GM23338 (cell line): ENCODE results near the gene STK36. TPM values are rescaled to one million over a fixed set of nuclear protein-coding genes. Genes with fewer than 3 reads are reported as not detected.

ENCODE experiments used
- ATAC-seq: fragments of 200-7000 bp; cut with Tn5 transposase; 3 replicates; pipeline ENCODE4 v1.9.1; 2020
- DNase-seq: peaks from one replicate; pipeline ENCODE4 v3.0.0-alpha.2; 2015; ENCODE audit warnings: low spot score
- H2AFZ ChIP-seq: fragments of 200-600 bp; sonication (generic); 2 replicates; pipeline ENCODE4 v1.8.0; 2016; ENCODE audit warnings: antibody characterized with exemption, mild to moderate bottlenecking, moderate library complexity
- H3F3A ChIP-seq: fragments of 200-600 bp; sonication (generic); replicated peaks from 2 replicates; pipeline ENCODE4 v1.8.0; 2017; ENCODE audit warnings: antibody characterized with exemption, mixed run types, low read depth
- H3K27ac ChIP-seq: fragments of 200-600 bp; sonication (generic); 2 replicates; pipeline ENCODE4 v1.6.1; 2016; ENCODE audit warnings: low read depth
- H3K27me3 ChIP-seq: fragments of 200-600 bp; sonication (generic); 2 replicates; pipeline ENCODE4 v1.8.0; 2016; ENCODE audit warnings: mild to moderate bottlenecking, mixed run types, moderate library complexity; ENCODE audit not compliant: insufficient read depth
- H3K36me3 ChIP-seq: fragments of 200-600 bp; sonication (generic); 2 replicates; pipeline ENCODE4 v1.8.0; 2016; ENCODE audit warnings: mild to moderate bottlenecking; ENCODE audit not compliant: insufficient read depth
- H3K4me1 ChIP-seq: fragments of 200-600 bp; sonication (generic); 2 replicates; pipeline ENCODE4 v1.8.0; 2016; ENCODE audit warnings: mild to moderate bottlenecking, moderate library complexity; ENCODE audit not compliant: insufficient read depth
- H3K4me2 ChIP-seq: fragments of 200-600 bp; sonication (generic); 2 replicates; pipeline ENCODE4 v1.7.1; 2017; ENCODE audit warnings: mixed run types
- H3K4me3 ChIP-seq: fragments of 200-600 bp; sonication (generic); 2 replicates; pipeline ENCODE4 v1.6.1; 2016; ENCODE audit warnings: mixed run types
- H3K79me2 ChIP-seq: fragments of 200-600 bp; sonication (generic); replicated peaks from 2 replicates; pipeline ENCODE4 v1.8.0; 2017; ENCODE audit warnings: mild to moderate bottlenecking; ENCODE audit not compliant: insufficient read depth
- H3K9me2 ChIP-seq: fragments of 200-600 bp; sonication (generic); 2 replicates; pipeline ENCODE4 v1.8.0; 2017; ENCODE audit not compliant: insufficient read depth
- H4K20me1 ChIP-seq: fragments of 200-600 bp; sonication (generic); replicated peaks from 2 replicates; pipeline ENCODE4 v1.8.0; 2017; ENCODE audit warnings: mild to moderate bottlenecking; ENCODE audit not compliant: insufficient read depth
- H3K27ac Mint-ChIP-seq: 2 replicates; pipeline ENCODE4 v1.8.0; 2020; ENCODE audit warnings: inconsistent platforms, mild to moderate bottlenecking, moderate library complexity, mixed read lengths
- H3K27me3 Mint-ChIP-seq: 3 replicates; pipeline ENCODE4 v1.8.0; 2022; ENCODE audit warnings: low read depth, mild to moderate bottlenecking, moderate library complexity, mixed read lengths, inconsistent platforms; ENCODE audit not compliant: insufficient read depth, poor library complexity
- H3K36me3 Mint-ChIP-seq: 3 replicates; pipeline ENCODE4 v1.8.0; 2021; ENCODE audit warnings: low read depth, mild to moderate bottlenecking, inconsistent platforms, moderate library complexity, mixed read lengths
- H3K4me1 Mint-ChIP-seq: 3 replicates; pipeline ENCODE4 v1.8.0; 2020; ENCODE audit warnings: mild to moderate bottlenecking, inconsistent platforms, mixed read lengths
- H3K4me3 Mint-ChIP-seq: 3 replicates; pipeline ENCODE4 v1.8.0; 2021; ENCODE audit warnings: moderate library complexity, mild to moderate bottlenecking, inconsistent platforms, mixed read lengths
- H3K9me3 Mint-ChIP-seq: 3 replicates; pipeline ENCODE4 v1.8.0; 2020; ENCODE audit warnings: moderate library complexity, mild to moderate bottlenecking, inconsistent platforms, mixed read lengths
- CREB1 ChIP-seq: fragments of 250-450 bp; sonication (Bioruptor Pico); IDR thresholded peaks from 2 replicates; pipeline ENCODE4 v1.5.0; 2020; ENCODE audit warnings: low read depth, mild to moderate bottlenecking, moderate library complexity
- ETS1 ChIP-seq: IDR thresholded peaks from 2 replicates; pipeline ENCODE4 v1.6.1; 2016; ENCODE audit warnings: antibody characterized with exemption
- EZH2 ChIP-seq: fragments of 200-600 bp; sonication (generic); IDR thresholded peaks from one replicate; pipeline ENCODE4 v1.8.0; 2017; ENCODE audit warnings: antibody characterized with exemption, mild to moderate bottlenecking, low read depth; ENCODE audit not compliant: unreplicated experiment
- JUNB ChIP-seq: IDR thresholded peaks from one replicate; pipeline ENCODE4 v1.6.1; 2016; ENCODE audit warnings: antibody characterized with exemption; ENCODE audit not compliant: unreplicated experiment
- NANOG ChIP-seq: IDR thresholded peaks from 2 replicates; pipeline ENCODE4 v1.6.1; 2016; ENCODE audit warnings: antibody characterized with exemption, borderline replicate concordance
- POLR2AphosphoS5 ChIP-seq: IDR thresholded peaks from 2 replicates; pipeline ENCODE4 v1.6.1; 2016; ENCODE audit warnings: antibody characterized with exemption, low read depth
- REST ChIP-seq: IDR thresholded peaks from one replicate; pipeline ENCODE4 v1.6.1; 2018; ENCODE audit warnings: antibody characterized with exemption; ENCODE audit not compliant: unreplicated experiment
- STAT1 ChIP-seq: IDR thresholded peaks from one replicate; pipeline ENCODE4 v1.6.1; 2016; ENCODE audit warnings: antibody characterized with exemption; ENCODE audit not compliant: unreplicated experiment
- ZNF114 ChIP-seq: fragments of 250-450 bp; sonication (Bioruptor Pico); IDR thresholded peaks from 2 replicates; pipeline ENCODE4 v1.5.0; 2020; ENCODE audit warnings: mild to moderate bottlenecking, moderate library complexity
- ZNF331 ChIP-seq: fragments of 250-450 bp; sonication (Bioruptor Pico); IDR thresholded peaks from 2 replicates; pipeline ENCODE4 v1.5.0; 2020; ENCODE audit warnings: low read depth, mild to moderate bottlenecking, moderate library complexity
- ZNF462 ChIP-seq: fragments of 250-450 bp; sonication (Bioruptor Pico); IDR thresholded peaks from 2 replicates; pipeline ENCODE4 v1.5.0; 2020; ENCODE audit warnings: mild to moderate bottlenecking, moderate library complexity
- polyA plus RNA-seq: library from polyadenylated mRNA; unstranded; fragments of >200 nt; fragmentation: Nextera tagmentation; extraction: Ambion mirVana; gene quantifications from 2 replicates; pipeline ENCODE4 v1.2.1, GENCODE V29; 2016
- total RNA-seq: library from RNA; depleted of rRNA; stranded (reverse); fragments of >200 nt; shearing (Covaris generic); gene quantifications from 2 replicates; pipeline ENCODE4 v1.2.3, GENCODE V29; 2014

Gene STK36
- total and polyA plus RNA-seq, 2 experiments from 2014 or later: 21.2 to 26.3 TPM

GRCh38 chr2:218642121-218642656 is 29.7 kb upstream of the STK36 start:
- H3K36me3 Mint-ChIP-seq: peaks cover 78% of the 10 kb centered on the region
- no peak overlapping the region for H3K4me3 ChIP-seq
- H3K4me1 ChIP-seq: no peaks in the 10 kb centered on the region
- H3K27ac ChIP-seq: no peak overlapping the region
- peaks cover 25% of the 10 kb centered on the region; the same call in 1 of the 2 replicates for H3K36me3 ChIP-seq
- H4K20me1 ChIP-seq: peaks cover 10% of the 10 kb centered on the region
- H3K27me3 ChIP-seq: no peaks in the 10 kb centered on the region
- no peak for DNase-seq
- TF ChIP-seq NANOG (no peak), ZNF331 (CRISPR knock-in tag) (no peak), CREB1 (CRISPR knock-in tag) (no peak), STAT1 (no peak), EZH2 (no peak), ZNF462 (CRISPR knock-in tag) (no peak), JUNB (no peak), REST (no peak), POLR2AphosphoS5 (no peak), ETS1 (no peak), ZNF114 (CRISPR knock-in tag) (no peak)
- no peaks in the 10 kb centered on the region for H3K79me2 ChIP-seq
- no peak for ATAC-seq
- H3K27me3 Mint-ChIP-seq: peaks cover 3% of the 10 kb centered on the region
- no peak overlapping the region for H3K4me2 ChIP-seq
- no peaks in the 10 kb centered on the region for H3K4me1 Mint-ChIP-seq
- H3K27ac Mint-ChIP-seq: no peak overlapping the region
- no peak overlapping the region for H2AFZ ChIP-seq
- no peaks in the 10 kb centered on the region for H3K9me2 ChIP-seq
- H3K9me3 Mint-ChIP-seq: no peaks in the 10 kb centered on the region
- no peaks in the 10 kb centered on the region for H3F3A ChIP-seq
- no peak overlapping the region for H3K4me3 Mint-ChIP-seq
